ENCODE measurements around the gene CLIC5.
A peak's percentile ranks its signal among the peaks of the same experiment; 100 is the strongest.

CLIC5 gene

GRCh38 chr6:45836984-45837383 is 178.7 kb downstream of the CLIC5 start:
- H3K4me2 ChIP-seq = no peak overlapping the region
- H2AFZ ChIP-seq (ENCODE audit: low read depth) = no peak overlapping the region
- no peak overlapping the region for H3K27ac ChIP-seq
- H3K36me3 ChIP-seq (ENCODE audit: insufficient read depth) = no peaks in the 10 kb centered on the region
- no peak overlapping the region for H3K9ac ChIP-seq
- no peak for TF ChIP-seq CTCF (conservative IDR thresholded peaks at IDR 0.05; ENCODE audit: low read depth, low read length)
- no peaks in the 10 kb centered on the region for H3K27me3 ChIP-seq (ENCODE audit: insufficient read depth, low read depth)
- H3K4me1 ChIP-seq (ENCODE audit: low read depth, poor library complexity, severe bottlenecking) = peaks cover 7% of the 10 kb centered on the region
- H4K20me1 ChIP-seq (ENCODE audit: insufficient read depth) = no peaks in the 10 kb centered on the region
- H3K79me2 ChIP-seq (ENCODE audit: insufficient read depth, low read depth) = no peaks in the 10 kb centered on the region
- no peak overlapping the region for H3K4me3 ChIP-seq (IDR thresholded peaks at IDR 0.05; ENCODE audit: insufficient read depth, low read depth, low read length)

GRCh38 chr6:45836438-45836824 is 179.2 kb downstream of the CLIC5 start:
- H3K9ac ChIP-seq = no peak overlapping the region
- H3K4me3 ChIP-seq (IDR thresholded peaks at IDR 0.05; ENCODE audit: insufficient read depth, low read depth, low read length) = no peak overlapping the region
- no peaks in the 10 kb centered on the region for H3K79me2 ChIP-seq (ENCODE audit: insufficient read depth, low read depth)
- H3K27me3 ChIP-seq (ENCODE audit: insufficient read depth, low read depth) = no peaks in the 10 kb centered on the region
- H3K36me3 ChIP-seq (ENCODE audit: insufficient read depth) = no peaks in the 10 kb centered on the region
- peaks cover 8% of the 10 kb centered on the region for H3K4me1 ChIP-seq (ENCODE audit: low read depth, poor library complexity, severe bottlenecking)
- H2AFZ ChIP-seq (ENCODE audit: low read depth) = no peak overlapping the region
- no peak overlapping the region for H3K4me2 ChIP-seq
- TF ChIP-seq CTCF (conservative IDR thresholded peaks at IDR 0.05; ENCODE audit: low read depth, low read length) = no peak
- H4K20me1 ChIP-seq (ENCODE audit: insufficient read depth) = no peaks in the 10 kb centered on the region
- H3K27ac ChIP-seq = no peak overlapping the region

DNA sequence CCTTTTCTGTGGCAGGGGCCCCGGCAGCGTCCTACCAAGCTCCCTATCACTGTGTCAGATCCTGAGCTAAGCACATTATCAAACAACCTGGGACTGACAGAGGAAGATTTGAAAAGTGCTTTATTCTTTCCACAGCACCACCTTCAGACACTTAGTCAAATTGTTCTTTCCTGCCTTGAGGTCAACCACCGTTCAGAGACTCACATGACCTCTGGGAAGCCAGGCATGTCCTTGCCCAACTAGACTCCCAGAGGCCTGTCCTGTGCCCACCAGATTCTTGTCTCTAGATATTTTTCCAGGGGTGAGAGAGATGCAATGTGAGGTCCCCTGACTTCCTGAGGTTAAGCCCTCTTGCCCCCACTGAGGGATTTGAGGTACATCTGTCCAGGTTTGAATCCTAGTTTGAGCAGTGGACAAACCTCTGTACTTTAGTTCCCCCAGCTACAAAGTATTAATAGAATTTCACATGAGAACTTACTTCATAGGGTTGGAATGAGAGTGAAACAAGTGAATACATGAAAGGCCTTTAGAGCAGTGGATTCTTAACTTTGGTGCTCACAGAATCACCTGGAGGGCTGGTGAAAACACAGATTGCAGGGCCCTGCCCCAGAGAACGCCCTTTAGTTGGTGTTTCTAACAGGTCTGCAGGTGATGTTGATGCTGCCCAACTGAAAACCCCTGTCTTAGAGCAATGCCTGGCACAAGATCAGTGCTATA is 179.8 kb downstream of the CLIC5 start:
- Histone ChIP-seq H2AFZ (ENCODE audit: low read depth) (no peak overlapping the region), H3K4me1 (ENCODE audit: low read depth, poor library complexity, severe bottlenecking) (peaks cover 8% of the 10 kb centered on the region), H3K4me3 (IDR thresholded peaks at IDR 0.05; ENCODE audit: insufficient read depth, low read depth, low read length) (no peak overlapping the region), H3K36me3 (ENCODE audit: insufficient read depth) (no peaks in the 10 kb centered on the region), H3K9ac (no peak overlapping the region), H3K27me3 (ENCODE audit: insufficient read depth, low read depth) (no peaks in the 10 kb centered on the region), H3K4me2 (no peak overlapping the region), H3K79me2 (ENCODE audit: insufficient read depth, low read depth) (no peaks in the 10 kb centered on the region), H4K20me1 (ENCODE audit: insufficient read depth) (no peaks in the 10 kb centered on the region), H3K27ac (no peak overlapping the region)
- TF ChIP-seq CTCF (conservative IDR thresholded peaks at IDR 0.05; ENCODE audit: low read depth, low read length) = no peak

- Histone ChIP-seq H3K4me1 (ENCODE audit: low read depth, poor library complexity, severe bottlenecking) (peaks cover 8% of the 10 kb centered on the region), H3K9ac (no peak overlapping the region), H3K36me3 (ENCODE audit: insufficient read depth) (no peaks in the 10 kb centered on the region), H4K20me1 (ENCODE audit: insufficient read depth) (no peaks in the 10 kb centered on the region), H3K4me2 (peak overlapping the region; percentile 21; the same call in 1 of the 2 replicates), H3K27ac (no peak overlapping the region), H3K27me3 (ENCODE audit: insufficient read depth, low read depth) (no peaks in the 10 kb centered on the region), H3K4me3 (IDR thresholded peaks at IDR 0.05; ENCODE audit: insufficient read depth, low read depth, low read length) (no peak overlapping the region), H2AFZ (ENCODE audit: low read depth) (no peak overlapping the region), H3K79me2 (ENCODE audit: insufficient read depth, low read depth) (no peaks in the 10 kb centered on the region)
- TF ChIP-seq CTCF (conservative IDR thresholded peaks at IDR 0.05; ENCODE audit: low read depth, low read length) = no peak
Measured at GRCh38 chr6:45832063-45832462, 183.6 kb downstream of the CLIC5 start.
